Spleen (tissue), 7 donors: ENCODE measurements around the gene KCNH4.
"Not testable (repeated sequence)": the region's sequence is repeated elsewhere in the genome, so short reads cannot be mapped to it uniquely, and the experiment has no call there.

Experiments used
- POLR2A ChIP-seq, 3 donors: fragments of 450-650 bp; IDR thresholded peaks; one replicate each; pipeline ENCODE4 v1.5.1; 2017; ENCODE audit warnings: antibody characterized with exemption in 3 of 3, mild to moderate bottlenecking in 1 of 3
- TF ChIP-seq, protein P1 (sequence below), 11 experiments: fragments of 200-600 bp in 7 of 11; fragments of 450-650 bp in 4 of 11; sonication (generic) in 4 of 11; IDR thresholded peaks in 8 of 11; conservative IDR thresholded peaks in 3 of 11; 1 replicate in 7 of 11; 2 replicates in 4 of 11; pipeline versions ENCODE4 v1.4.0 to v1.8.0; 2016 to 2021; ENCODE audit warnings: antibody characterized with exemption in 11 of 11, inconsistent platforms in 4 of 11, mild to moderate bottlenecking in 1 of 11
- donor health status: DM: no; HTN: no; CAD: no; lungs with moderate emphysema.
- donor health status: DM: no; HTN: no; CAD: no.
- donor health status: DM: no; HTN: no; CAD: no.

DNA sequence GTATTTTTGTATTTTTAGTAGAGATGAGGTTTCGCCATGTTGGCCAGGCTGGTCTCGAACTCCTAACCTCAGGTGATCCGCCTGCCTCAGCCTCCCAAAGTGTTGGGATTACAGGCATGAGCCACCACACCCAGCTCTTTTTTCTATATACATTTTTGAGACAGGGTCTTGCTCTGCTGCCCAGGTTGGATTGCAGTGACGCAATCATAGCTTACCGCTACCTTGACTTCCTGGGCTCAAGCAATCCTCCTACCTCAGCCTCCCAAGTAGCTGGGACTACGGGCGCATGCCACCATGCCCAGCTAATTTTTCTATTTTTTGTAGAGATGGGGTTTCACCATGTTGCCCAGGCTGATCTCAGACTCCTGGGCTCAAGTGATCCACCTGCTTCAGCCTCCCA is 40.3 kb downstream of the KCNH4 start:
- TF ChIP-seq POLR2A (IDR thresholded peaks at IDR 0.05): not testable (repeated sequence)
- TF ChIP-seq, protein P1, sequence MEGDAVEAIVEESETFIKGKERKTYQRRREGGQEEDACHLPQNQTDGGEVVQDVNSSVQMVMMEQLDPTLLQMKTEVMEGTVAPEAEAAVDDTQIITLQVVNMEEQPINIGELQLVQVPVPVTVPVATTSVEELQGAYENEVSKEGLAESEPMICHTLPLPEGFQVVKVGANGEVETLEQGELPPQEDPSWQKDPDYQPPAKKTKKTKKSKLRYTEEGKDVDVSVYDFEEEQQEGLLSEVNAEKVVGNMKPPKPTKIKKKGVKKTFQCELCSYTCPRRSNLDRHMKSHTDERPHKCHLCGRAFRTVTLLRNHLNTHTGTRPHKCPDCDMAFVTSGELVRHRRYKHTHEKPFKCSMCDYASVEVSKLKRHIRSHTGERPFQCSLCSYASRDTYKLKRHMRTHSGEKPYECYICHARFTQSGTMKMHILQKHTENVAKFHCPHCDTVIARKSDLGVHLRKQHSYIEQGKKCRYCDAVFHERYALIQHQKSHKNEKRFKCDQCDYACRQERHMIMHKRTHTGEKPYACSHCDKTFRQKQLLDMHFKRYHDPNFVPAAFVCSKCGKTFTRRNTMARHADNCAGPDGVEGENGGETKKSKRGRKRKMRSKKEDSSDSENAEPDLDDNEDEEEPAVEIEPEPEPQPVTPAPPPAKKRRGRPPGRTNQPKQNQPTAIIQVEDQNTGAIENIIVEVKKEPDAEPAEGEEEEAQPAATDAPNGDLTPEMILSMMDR (IDR thresholded peaks at IDR 0.05 in 8 of 11, conservative IDR thresholded peaks at IDR 0.05 in 3 of 11): not testable (repeated sequence)
